ENCODE data around the gene CAPN14. TPM values are rescaled to one million over a fixed set of nuclear protein-coding genes. Genes with fewer than 3 reads are reported as not detected.

Gene CAPN14
- polyA plus RNA-seq, 1 of the 3 experiments (the other 2 are of a cell fraction) = 0.08 TPM

DNA sequence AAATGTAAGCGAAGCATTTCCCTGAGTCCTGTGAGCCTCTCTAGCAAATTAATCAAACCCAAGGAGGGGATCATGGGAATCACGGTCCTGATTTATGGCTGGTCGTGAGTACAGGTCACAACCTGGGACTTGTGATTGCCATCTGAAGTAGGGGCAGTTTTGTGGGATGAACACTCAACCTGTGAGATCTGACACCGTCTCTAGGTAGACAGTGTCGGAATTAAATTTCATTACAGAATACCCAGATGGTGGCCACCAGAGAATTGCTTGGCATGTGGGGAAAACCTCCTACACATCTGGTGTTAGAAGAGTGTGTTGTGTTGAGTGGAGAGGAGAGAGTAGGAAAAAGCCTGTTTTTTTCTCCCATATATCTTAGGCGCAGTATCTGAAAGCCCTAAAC, 12.5 kb downstream of the CAPN14 start:
- Histone ChIP-seq H3K4me1 (ENCODE audit: control insufficient read depth in 1 of 2, insufficient read depth in 2 of 2, low read depth in 1 of 2, low read length in 1 of 2) (no peaks in the 10 kb centered on the region; a peak in 1 of 4 replicates), H3K36me3 (replicated peaks in 1 of 2; ENCODE audit: control insufficient read depth in 1 of 2, insufficient read depth in 2 of 2, low read length in 1 of 2) (no peaks in the 10 kb centered on the region), H3K9ac (no peak overlapping the region), H3K4me2 (no peak overlapping the region), H3K4me3 (ENCODE audit: low read depth in 2 of 2, low read length in 1 of 2) (no peak overlapping the region), H3K27ac (ENCODE audit: low read depth in 2 of 2, low read length in 1 of 2) (no peak overlapping the region), H3K9me3 (no peaks in the 10 kb centered on the region), H2AFZ (ENCODE audit: low read depth) (no peak overlapping the region), H3F3A (replicated peaks; ENCODE audit: insufficient read depth) (no peaks in the 10 kb centered on the region), H3K9me2 (no peaks in the 10 kb centered on the region), H3K27me3 (ENCODE audit: insufficient read depth) (no peaks in the 10 kb centered on the region), H4K20me1 (ENCODE audit: insufficient read depth) (no peaks in the 10 kb centered on the region), H3K79me2 (ENCODE audit: insufficient read depth) (no peaks in the 10 kb centered on the region)
- POLR2A ChIA-PET = no interaction called here
- CTCF ChIA-PET = interaction anchor here (0.8 to 2.2 kb wide), 3 partner anchors 34 to 1041 kb away, joined by 3 to 8 read pairs (median 3); no protein-coding TSS in a partner anchor
- 75% methylated on average over 6 of the region's 6 CpGs for WGBS (ENCODE audit: low lambda C conversion rate)
- no peak for DNase-seq
- TF ChIP-seq JUND (IDR thresholded peaks at IDR 0.05) (no peak), GABPA (IDR thresholded peaks at IDR 0.05; ENCODE audit: low read depth) (no peak), TCF12 (IDR thresholded peaks at IDR 0.05) (no peak), YY1 (IDR thresholded peaks at IDR 0.05; ENCODE audit: low read depth) (no peak), POLR2AphosphoS5 (IDR thresholded peaks at IDR 0.05; ENCODE audit: low read depth, low read length) (no peak), MXI1 (IDR thresholded peaks at IDR 0.05; ENCODE audit: low read depth, low read length) (no peak), NFIC (IDR thresholded peaks at IDR 0.05; ENCODE audit: borderline replicate concordance) (no peak), FOSL2 (IDR thresholded peaks at IDR 0.05; ENCODE audit: borderline replicate concordance, low read depth) (no peak), RAD21 (IDR thresholded peaks at IDR 0.05; ENCODE audit: low read length) (no peak), SMC3 (IDR thresholded peaks at IDR 0.05; ENCODE audit: low read depth, low read length) (no peak), GATA2 (CRISPR knock-in tag; IDR thresholded peaks at IDR 0.05) (no peak), RXRA (IDR thresholded peaks at IDR 0.05; ENCODE audit: borderline replicate concordance, low read depth) (no peak), TAF1 (IDR thresholded peaks at IDR 0.05; ENCODE audit: borderline replicate concordance, low read depth, low read length) (no peak)
- TF ChIP-seq, protein P1, sequence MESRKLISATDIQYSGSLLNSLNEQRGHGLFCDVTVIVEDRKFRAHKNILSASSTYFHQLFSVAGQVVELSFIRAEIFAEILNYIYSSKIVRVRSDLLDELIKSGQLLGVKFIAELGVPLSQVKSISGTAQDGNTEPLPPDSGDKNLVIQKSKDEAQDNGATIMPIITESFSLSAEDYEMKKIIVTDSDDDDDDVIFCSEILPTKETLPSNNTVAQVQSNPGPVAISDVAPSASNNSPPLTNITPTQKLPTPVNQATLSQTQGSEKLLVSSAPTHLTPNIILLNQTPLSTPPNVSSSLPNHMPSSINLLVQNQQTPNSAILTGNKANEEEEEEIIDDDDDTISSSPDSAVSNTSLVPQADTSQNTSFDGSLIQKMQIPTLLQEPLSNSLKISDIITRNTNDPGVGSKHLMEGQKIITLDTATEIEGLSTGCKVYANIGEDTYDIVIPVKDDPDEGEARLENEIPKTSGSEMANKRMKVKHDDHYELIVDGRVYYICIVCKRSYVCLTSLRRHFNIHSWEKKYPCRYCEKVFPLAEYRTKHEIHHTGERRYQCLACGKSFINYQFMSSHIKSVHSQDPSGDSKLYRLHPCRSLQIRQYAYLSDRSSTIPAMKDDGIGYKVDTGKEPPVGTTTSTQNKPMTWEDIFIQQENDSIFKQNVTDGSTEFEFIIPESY (IDR thresholded peaks at IDR 0.05; ENCODE audit: borderline replicate concordance, low read depth) = no peak

DNA sequence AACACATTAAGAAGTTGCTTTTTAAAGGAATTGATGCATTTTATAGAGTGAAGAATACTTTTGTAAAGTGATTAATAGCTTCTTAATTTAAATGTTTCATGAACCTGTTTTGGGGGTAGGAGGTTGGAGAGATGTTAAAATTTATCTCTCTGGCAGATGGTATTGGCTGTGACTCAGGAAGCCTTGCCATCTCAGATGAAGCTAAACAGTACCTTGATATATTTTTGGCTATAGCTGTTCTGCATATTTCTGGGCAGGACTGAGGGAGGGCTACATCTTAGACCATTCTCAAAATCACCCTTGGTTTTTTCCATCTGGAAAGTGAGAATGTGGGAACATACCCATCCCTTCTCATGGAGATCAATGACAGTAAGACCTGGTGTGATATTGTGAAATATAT, 13.4 kb downstream of the CAPN14 start:
- POLR2A ChIA-PET = no interaction called here
- Histone ChIP-seq H3K27ac (ENCODE audit: low read depth in 2 of 2, low read length in 1 of 2) (no peak overlapping the region), H4K20me1 (ENCODE audit: insufficient read depth) (no peaks in the 10 kb centered on the region), H2AFZ (ENCODE audit: low read depth) (no peak overlapping the region), H3K4me3 (ENCODE audit: low read depth in 2 of 2, low read length in 1 of 2) (no peak overlapping the region), H3K36me3 (replicated peaks in 1 of 2; ENCODE audit: control insufficient read depth in 1 of 2, insufficient read depth in 2 of 2, low read length in 1 of 2) (no peaks in the 10 kb centered on the region), H3K9me2 (no peaks in the 10 kb centered on the region), H3K27me3 (ENCODE audit: insufficient read depth) (no peaks in the 10 kb centered on the region), H3K79me2 (ENCODE audit: insufficient read depth) (no peaks in the 10 kb centered on the region), H3K9me3 (no peaks in the 10 kb centered on the region), H3K4me2 (no peak overlapping the region), H3K4me1 (ENCODE audit: control insufficient read depth in 1 of 2, insufficient read depth in 2 of 2, low read depth in 1 of 2, low read length in 1 of 2) (no peaks in the 10 kb centered on the region; a peak in 1 of 4 replicates), H3K9ac (no peak overlapping the region), H3F3A (replicated peaks; ENCODE audit: insufficient read depth) (no peaks in the 10 kb centered on the region)
- no peak for TF ChIP-seq SIN3A (IDR thresholded peaks at IDR 0.05; ENCODE audit: borderline replicate concordance, low read depth, low read length)
- no peak for TF ChIP-seq TCF12 (IDR thresholded peaks at IDR 0.05)
- TF ChIP-seq NFIC (IDR thresholded peaks at IDR 0.05; ENCODE audit: borderline replicate concordance) = no peak
- no peak for TF ChIP-seq RFX5 (IDR thresholded peaks at IDR 0.05; ENCODE audit: low read length)
- no peak for TF ChIP-seq TAF1 (IDR thresholded peaks at IDR 0.05; ENCODE audit: borderline replicate concordance, low read depth, low read length)
- TF ChIP-seq SMC3 (IDR thresholded peaks at IDR 0.05; ENCODE audit: low read depth, low read length) = no peak
- no peak for DNase-seq
- CTCF ChIA-PET = interaction anchor here (0.6 to 2.2 kb wide), 5 partner anchors 10 to 130 kb away, joined by 3 to 8 read pairs (median 5); partner anchors contain the start of gene EHD3
